PC-3 (cell line): Measurements from ENCODE around the gene IMPDH1. TPM values are rescaled to one million over a fixed set of nuclear protein-coding genes. Genes with fewer than 3 reads are reported as not detected.

Experiments used
- ATAC-seq: fragments of 200-7000 bp; cut with Tn5 transposase; 2 replicates; pipeline ENCODE4 v1.9.1; 2020; ENCODE audit warnings: mild to moderate bottlenecking, moderate library complexity
- BruUV-seq: library from RNA; stranded (reverse); fragments of 400-500 nt; replicated peaks from 2 replicates; lab custom pipeline; 2021; lab: Mats Ljungman, UMichigan
- CTCF ChIA-PET: fragments of 300-600 bp; sonication (Branson Sonifier 250); formaldehyde crosslinking; loops from one replicate; lab custom pipeline; 2022; ENCODE audit warnings: antibody characterized with exemption; lab: Charles Lee
- POLR2A ChIA-PET: fragments of 300-600 bp; sonication (Branson Sonifier 250); formaldehyde crosslinking; loops from one replicate; lab custom pipeline; 2022; ENCODE audit warnings: antibody characterized with exemption; ENCODE audit not compliant: unreplicated experiment; lab: Charles Lee
- DNase-seq: peaks from one replicate; pipeline ENCODE4 v3.0.0-alpha.2; 2015
- H2AFZ ChIP-seq: fragments of 300-600 bp; sonication (generic); 2 replicates; pipeline ENCODE4 v1.6.0; 2016; ENCODE audit warnings: antibody characterized with exemption, low read length
- H3F3A ChIP-seq: fragments of 300-600 bp; sonication (generic); one replicate; pipeline ENCODE4 v1.6.0; 2017; ENCODE audit warnings: antibody characterized with exemption, low read length, control low read depth, mild to moderate bottlenecking; ENCODE audit not compliant: unreplicated experiment
- H3K27ac ChIP-seq: fragments of 300-600 bp; sonication (generic); 2 replicates; pipeline ENCODE4 v1.5.1; 2016; ENCODE audit warnings: mild to moderate bottlenecking, low read length
- H3K27me3 ChIP-seq: fragments of 300-600 bp; sonication (generic); 2 replicates; pipeline ENCODE4 v1.6.1; 2016; ENCODE audit warnings: low read length, mixed read lengths
- H3K36me3 ChIP-seq: fragments of 300-600 bp; sonication (generic); 2 replicates; pipeline ENCODE4 v1.6.1; 2016; ENCODE audit warnings: low read depth, mixed run types, low read length, mixed read lengths
- H3K4me1 ChIP-seq: fragments of 300-600 bp; sonication (generic); 2 replicates; pipeline ENCODE4 v1.5.1; 2016; ENCODE audit warnings: low read length; ENCODE audit not compliant: insufficient read depth
- H3K4me2 ChIP-seq: fragments of 300-600 bp; sonication (generic); 2 replicates; pipeline ENCODE4 v1.6.0; 2016; ENCODE audit warnings: low read length
- H3K4me3 ChIP-seq: fragments of 300-600 bp; sonication (generic); 2 replicates; pipeline ENCODE4 v1.5.1; 2016; ENCODE audit warnings: mild to moderate bottlenecking, low read length, mixed read lengths
- H3K79me2 ChIP-seq: fragments of 300-600 bp; sonication (generic); 2 replicates; pipeline ENCODE4 v1.6.1; 2017; ENCODE audit warnings: low read length, mixed read lengths
- H3K9ac ChIP-seq: fragments of 300-600 bp; sonication (generic); 2 replicates; pipeline ENCODE4 v1.6.0; 2016; ENCODE audit warnings: mild to moderate bottlenecking, low read length
- H3K9me2 ChIP-seq: fragments of 300-600 bp; sonication (generic); replicated peaks from 2 replicates; pipeline ENCODE4 v1.6.1; 2016; ENCODE audit warnings: mixed run types, low read length, mixed read lengths
- H3K9me3 ChIP-seq: fragments of 300-600 bp; sonication (generic); 2 replicates; pipeline ENCODE4 v1.6.1; 2016; ENCODE audit warnings: low read length, mixed read lengths
- H4K20me1 ChIP-seq: fragments of 300-600 bp; sonication (generic); 2 replicates; pipeline ENCODE4 v1.6.1; 2016; ENCODE audit warnings: low read length, mixed read lengths
- CTCF ChIP-seq: fragments of 300-600 bp; sonication (generic); conservative IDR thresholded peaks from 2 replicates; pipeline ENCODE4 v1.5.1; 2017; ENCODE audit warnings: antibody characterized with exemption, low read depth, mild to moderate bottlenecking, low read length
- EZH2 ChIP-seq: fragments of 300-600 bp; sonication (generic); IDR thresholded peaks from one replicate; pipeline ENCODE4 v1.6.1; 2017; ENCODE audit warnings: antibody characterized with exemption, mild to moderate bottlenecking, low read length; ENCODE audit not compliant: unreplicated experiment
- EZH2phosphoT487 ChIP-seq: fragments of 300-600 bp; sonication (generic); IDR thresholded peaks from 2 replicates; pipeline ENCODE4 v1.6.1; 2018; ENCODE audit warnings: mild to moderate bottlenecking, antibody characterized with exemption, low read length, borderline replicate concordance
- intact Hi-C: fragments of 100-400 bp; cut with micrococcal nuclease; formaldehyde crosslinking; loops from 2 replicates; pipeline ENCODE4 v1.9.0; 2023
- total RNA-seq: library from RNA; depleted of rRNA; stranded (reverse); fragments of >200 nt; gene quantifications from 2 replicates; pipeline ENCODE4 v1.2.3, GENCODE V29; 2014

IMPDH1 gene
- total RNA-seq, 1 experiment from 2014 or later, result 128 TPM

DNA sequence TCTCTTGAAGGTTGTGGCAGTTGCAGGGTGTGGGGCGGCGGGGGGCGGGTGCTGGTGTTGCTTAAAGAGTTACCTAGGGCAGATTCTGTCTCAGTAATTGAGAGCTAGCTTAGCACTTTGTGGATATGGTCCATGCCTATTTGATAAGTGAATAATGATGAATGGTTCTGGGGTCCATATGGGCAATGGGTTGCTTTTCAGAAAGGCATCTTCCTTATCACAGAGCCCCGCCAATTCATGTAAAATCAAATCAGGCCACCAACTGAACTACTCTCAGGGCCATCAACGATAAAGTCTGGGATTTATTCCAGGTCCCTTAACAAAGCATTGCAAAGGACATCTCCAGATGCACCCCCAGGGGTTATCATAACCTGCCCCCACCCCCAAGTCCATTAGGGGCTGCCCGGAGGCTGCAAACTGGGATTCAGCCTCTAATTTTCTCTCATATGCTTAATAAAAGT lies 46.5 kb downstream of the IMPDH1 start:
- TF ChIP-seq CTCF (no peak), EZH2 (no peak), EZH2phosphoT487 (no peak)
- H3K79me2 ChIP-seq, result no peaks in the 10 kb centered on the region
- CTCF ChIA-PET, result no interaction called here
- no peaks in the 10 kb centered on the region for H3F3A ChIP-seq
- H3K27me3 ChIP-seq, result peaks cover 18% of the 10 kb centered on the region
- H2AFZ ChIP-seq, result no peak overlapping the region
- no peaks in the 10 kb centered on the region for H3K9me2 ChIP-seq
- intact Hi-C loops, result no loop called here
- POLR2A ChIA-PET, result no interaction called here
- H3K4me1 ChIP-seq, result no peaks in the 10 kb centered on the region
- H3K4me3 ChIP-seq, result no peak overlapping the region
- H4K20me1 ChIP-seq, result no peaks in the 10 kb centered on the region
- BruUV-seq, result no TSS peak
- ATAC-seq (no peak), DNase-seq (no peak)
- no peaks in the 10 kb centered on the region for H3K9me3 ChIP-seq
- H3K4me2 ChIP-seq, result no peak overlapping the region
- H3K9ac ChIP-seq, result no peak overlapping the region
- H3K36me3 ChIP-seq, result no peaks in the 10 kb centered on the region
- no peak overlapping the region for H3K27ac ChIP-seq

- Histone ChIP-seq H3K9me2 (no peaks in the 10 kb centered on the region), H3K4me2 (0 out of 2 replicates have a peak overlapping the region, but pooled peaks have one; percentile 89), H3F3A (no peaks in the 10 kb centered on the region), H3K9ac (no peak overlapping the region), H3K36me3 (no peaks in the 10 kb centered on the region), H3K4me1 (peaks cover under 1% of the 10 kb centered on the region), H3K4me3 (no peak overlapping the region), H3K27ac (no peak overlapping the region), H3K79me2 (no peaks in the 10 kb centered on the region), H3K27me3 (peaks cover 18% of the 10 kb centered on the region), H3K9me3 (no peaks in the 10 kb centered on the region), H4K20me1 (no peaks in the 10 kb centered on the region), H2AFZ (no peak overlapping the region)
- BruUV-seq, result no TSS peak
- CTCF ChIA-PET, result no interaction called here
- DNase-seq (peak; percentile 62), ATAC-seq (peak; percentile 22; the same call in 1 of the 2 replicates)
- intact Hi-C loops, result no loop called here
- POLR2A ChIA-PET, result no interaction called here
- no peak for TF ChIP-seq EZH2phosphoT487
- no peak for TF ChIP-seq EZH2
- TF ChIP-seq CTCF, result no peak
Observed at GRCh38 chr7:128362670-128363069, 47.1 kb downstream of the IMPDH1 start.

DNA sequence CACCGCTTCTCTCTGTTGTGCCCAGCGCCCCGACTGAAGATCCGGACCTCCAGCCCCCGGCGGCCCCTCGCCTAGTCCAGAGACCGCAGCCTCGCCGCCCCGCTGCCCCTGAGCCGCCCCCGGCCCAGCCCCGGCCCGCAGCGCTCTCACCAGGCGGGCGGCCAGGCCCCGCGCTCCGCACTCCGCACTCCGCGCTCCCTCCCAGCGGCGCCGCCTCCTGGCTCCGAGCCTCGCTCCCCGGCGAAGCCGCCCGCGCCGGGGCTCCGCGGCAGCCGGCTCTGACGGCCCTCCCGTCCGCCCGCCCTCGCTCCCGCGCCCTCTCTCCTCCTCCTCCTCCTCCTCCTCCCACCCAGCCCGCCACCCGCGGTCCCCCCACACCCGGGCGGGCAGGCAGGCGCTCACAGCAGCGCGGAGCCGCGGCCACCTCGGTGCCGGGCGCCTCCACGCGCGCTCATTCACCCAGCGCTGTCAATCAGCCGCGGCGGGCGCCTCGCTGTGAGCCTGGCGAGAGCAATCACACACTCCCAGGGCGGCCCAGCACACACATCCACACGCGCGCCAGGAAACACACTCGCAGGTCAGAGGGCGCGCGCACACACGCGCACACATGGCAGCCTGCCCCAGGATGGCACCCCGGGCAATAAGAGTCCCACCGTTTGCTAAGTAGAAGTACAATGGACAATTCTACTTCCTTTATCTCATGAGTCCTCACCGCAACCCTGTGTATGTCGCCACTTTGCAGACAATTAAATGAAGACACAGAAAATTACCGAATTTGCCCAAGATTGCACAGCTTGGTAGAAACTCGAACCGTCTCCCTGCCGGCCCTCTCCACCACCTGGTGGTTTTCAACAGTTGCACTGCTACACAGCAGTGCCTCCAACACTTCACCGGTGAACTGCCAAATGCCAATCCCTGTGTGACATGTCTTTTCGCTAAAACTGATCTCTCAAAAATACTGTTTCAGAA lies 48.1 kb downstream of the IMPDH1 start, which contains the start of gene PRRT4:
PRRT4 (minus strand) TSS at position 280 of the 969 bp plus-strand sequence.
- peak; percentile 61 for ATAC-seq
- H3K36me3 ChIP-seq, result no peaks in the 10 kb centered on the region
- H4K20me1 ChIP-seq, result no peaks in the 10 kb centered on the region
- H3K4me2 ChIP-seq, result peak within 1 kb of the TSS; percentile 89
- intact Hi-C loops, result no loop called here
- H3K4me3 ChIP-seq, result peak within 1 kb of the TSS; percentile 71
- H3K9ac ChIP-seq, result no peak within 1 kb of the TSS
- H3K9me2 ChIP-seq, result no peaks in the 10 kb centered on the region
- no peak within 1 kb of the TSS for H3K27ac ChIP-seq
- ChIA-PET POLR2A (no interaction called here), CTCF (interaction anchor here (0.8 kb wide), 1 partner anchor 221 kb away, joined by 4 read pairs; no protein-coding TSS in a partner anchor)
- H3K79me2 ChIP-seq, result no peaks in the 10 kb centered on the region
- peak; percentile 22 for DNase-seq
- peak within 1 kb of the TSS; percentile 76 for H2AFZ ChIP-seq
- H3F3A ChIP-seq, result no peaks in the 10 kb centered on the region
- H3K27me3 ChIP-seq, result peaks cover 18% of the 10 kb centered on the region
- H3K9me3 ChIP-seq, result no peaks in the 10 kb centered on the region
- H3K4me1 ChIP-seq, result peaks cover 8% of the 10 kb centered on the region
- peak; percentile 53; the same call in 1 of the 2 replicates for TF ChIP-seq EZH2phosphoT487
- no peak for TF ChIP-seq CTCF
- BruUV-seq, result no TSS peak
